Type B pancreatic cell (in vitro differentiated cells): ENCODE measurements around the gene NRN1L. TPM values are rescaled to one million over a fixed set of nuclear protein-coding genes. Genes with fewer than 3 reads are reported as not detected.
A peak's percentile ranks its signal among the peaks of the same experiment; 100 is the strongest.

Source experiments
- DNase-seq: peaks from one replicate; pipeline ENCODE4 v3.0.0; 2021; ENCODE audit warnings: mixed read lengths; ENCODE audit not compliant: unreplicated experiment; ENCODE audit errors: extremely low spot score
- H3K27ac Mint-ChIP-seq: 2 replicates; pipeline ENCODE4 v1.8.0; 2021; ENCODE audit warnings: mild to moderate bottlenecking, mixed read lengths
- H3K27me3 Mint-ChIP-seq: 2 replicates; pipeline ENCODE4 v1.8.0; 2021; ENCODE audit warnings: mixed read lengths
- H3K36me3 Mint-ChIP-seq: 2 replicates; pipeline ENCODE4 v1.8.0; 2021; ENCODE audit warnings: mixed read lengths
- H3K4me1 Mint-ChIP-seq: one replicate; pipeline ENCODE4 v1.8.0; 2021; ENCODE audit warnings: mixed read lengths; ENCODE audit not compliant: unreplicated experiment
- H3K4me3 Mint-ChIP-seq: 2 replicates; pipeline ENCODE4 v1.8.0; 2021; ENCODE audit warnings: mild to moderate bottlenecking, mixed read lengths
- H3K9me3 Mint-ChIP-seq: 2 replicates; pipeline ENCODE4 v1.8.0; 2021; ENCODE audit warnings: mixed read lengths
- total RNA-seq: library from RNA; stranded (reverse); gene quantifications from 2 replicates; pipeline ENCODE4 v1.2.1, GENCODE V29; 2021; ENCODE audit warnings: low replicate concordance
- TF ChIP-seq, protein P1 (sequence below): fragments of 200-600 bp; sonication (generic); conservative IDR thresholded peaks from 2 replicates; pipeline ENCODE4 v1.5.0; 2021; ENCODE audit warnings: antibody characterized with exemption, mild to moderate bottlenecking

The NRN1L gene
- total RNA-seq, 1 donor from 2014 or later = 0.80 TPM

DNA sequence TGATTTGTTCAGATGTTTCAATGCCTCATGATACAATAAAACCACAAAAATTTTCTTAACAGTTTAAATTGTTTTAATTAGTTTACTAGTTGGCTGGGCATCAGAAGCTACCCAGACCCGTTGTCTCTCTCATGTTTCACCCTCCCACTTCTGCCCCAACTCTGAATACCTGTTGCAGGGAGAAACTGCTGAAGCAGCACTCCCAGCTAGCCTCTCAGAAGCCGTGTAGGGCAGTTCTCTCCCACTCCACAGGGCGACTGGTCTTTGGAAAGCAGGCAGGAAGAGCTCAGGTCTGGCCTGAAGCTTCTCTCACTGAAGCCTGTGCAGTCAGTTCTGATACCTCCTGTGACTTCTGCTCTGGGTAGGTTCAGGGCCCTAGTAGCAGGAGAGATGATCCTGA is 13.4 kb upstream of the NRN1L start:
- Mint-ChIP-seq H3K4me1 (peaks cover 20% of the 10 kb centered on the region), H3K4me3 (peak overlapping the region; percentile 87), H3K36me3 (peaks cover 14% of the 10 kb centered on the region), H3K9me3 (no peaks in the 10 kb centered on the region), H3K27me3 (no peaks in the 10 kb centered on the region), H3K27ac (peak overlapping the region; percentile 76)
- no peak for DNase-seq
- TF ChIP-seq, protein P1, sequence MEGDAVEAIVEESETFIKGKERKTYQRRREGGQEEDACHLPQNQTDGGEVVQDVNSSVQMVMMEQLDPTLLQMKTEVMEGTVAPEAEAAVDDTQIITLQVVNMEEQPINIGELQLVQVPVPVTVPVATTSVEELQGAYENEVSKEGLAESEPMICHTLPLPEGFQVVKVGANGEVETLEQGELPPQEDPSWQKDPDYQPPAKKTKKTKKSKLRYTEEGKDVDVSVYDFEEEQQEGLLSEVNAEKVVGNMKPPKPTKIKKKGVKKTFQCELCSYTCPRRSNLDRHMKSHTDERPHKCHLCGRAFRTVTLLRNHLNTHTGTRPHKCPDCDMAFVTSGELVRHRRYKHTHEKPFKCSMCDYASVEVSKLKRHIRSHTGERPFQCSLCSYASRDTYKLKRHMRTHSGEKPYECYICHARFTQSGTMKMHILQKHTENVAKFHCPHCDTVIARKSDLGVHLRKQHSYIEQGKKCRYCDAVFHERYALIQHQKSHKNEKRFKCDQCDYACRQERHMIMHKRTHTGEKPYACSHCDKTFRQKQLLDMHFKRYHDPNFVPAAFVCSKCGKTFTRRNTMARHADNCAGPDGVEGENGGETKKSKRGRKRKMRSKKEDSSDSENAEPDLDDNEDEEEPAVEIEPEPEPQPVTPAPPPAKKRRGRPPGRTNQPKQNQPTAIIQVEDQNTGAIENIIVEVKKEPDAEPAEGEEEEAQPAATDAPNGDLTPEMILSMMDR = no peak

DNA sequence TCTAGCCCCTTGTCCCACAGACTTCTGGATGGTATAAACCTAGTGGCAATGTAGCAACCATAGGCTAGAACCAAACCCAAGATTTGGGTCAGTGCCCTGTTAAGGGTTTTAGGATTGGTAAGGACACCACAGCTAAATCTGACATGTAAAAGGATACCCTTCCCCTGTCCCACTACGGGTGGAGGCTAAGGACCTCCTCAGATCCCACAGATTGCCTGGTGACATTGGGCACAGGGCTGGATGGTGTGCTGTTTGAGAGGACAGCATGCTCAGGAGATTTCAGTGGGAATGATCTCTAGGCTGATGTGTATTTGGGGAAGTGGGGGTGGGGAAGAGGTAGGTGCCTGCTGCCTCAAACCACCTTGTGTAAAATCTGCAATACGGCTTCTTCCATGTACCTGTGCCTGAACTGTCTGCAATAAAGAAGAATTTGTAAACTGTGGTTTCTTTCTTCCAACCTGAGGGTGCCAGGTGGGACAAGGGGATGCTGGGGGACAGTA is 12.5 kb upstream of the NRN1L start:
- H3K4me1 Mint-ChIP-seq = peaks cover 20% of the 10 kb centered on the region
- H3K9me3 Mint-ChIP-seq = no peaks in the 10 kb centered on the region
- H3K27ac Mint-ChIP-seq = peak overlapping the region; percentile 76
- no peaks in the 10 kb centered on the region for H3K27me3 Mint-ChIP-seq
- H3K36me3 Mint-ChIP-seq = peaks cover 14% of the 10 kb centered on the region
- H3K4me3 Mint-ChIP-seq = peak overlapping the region; percentile 87
- TF ChIP-seq, protein P1 = no peak
- no peak for DNase-seq

DNA sequence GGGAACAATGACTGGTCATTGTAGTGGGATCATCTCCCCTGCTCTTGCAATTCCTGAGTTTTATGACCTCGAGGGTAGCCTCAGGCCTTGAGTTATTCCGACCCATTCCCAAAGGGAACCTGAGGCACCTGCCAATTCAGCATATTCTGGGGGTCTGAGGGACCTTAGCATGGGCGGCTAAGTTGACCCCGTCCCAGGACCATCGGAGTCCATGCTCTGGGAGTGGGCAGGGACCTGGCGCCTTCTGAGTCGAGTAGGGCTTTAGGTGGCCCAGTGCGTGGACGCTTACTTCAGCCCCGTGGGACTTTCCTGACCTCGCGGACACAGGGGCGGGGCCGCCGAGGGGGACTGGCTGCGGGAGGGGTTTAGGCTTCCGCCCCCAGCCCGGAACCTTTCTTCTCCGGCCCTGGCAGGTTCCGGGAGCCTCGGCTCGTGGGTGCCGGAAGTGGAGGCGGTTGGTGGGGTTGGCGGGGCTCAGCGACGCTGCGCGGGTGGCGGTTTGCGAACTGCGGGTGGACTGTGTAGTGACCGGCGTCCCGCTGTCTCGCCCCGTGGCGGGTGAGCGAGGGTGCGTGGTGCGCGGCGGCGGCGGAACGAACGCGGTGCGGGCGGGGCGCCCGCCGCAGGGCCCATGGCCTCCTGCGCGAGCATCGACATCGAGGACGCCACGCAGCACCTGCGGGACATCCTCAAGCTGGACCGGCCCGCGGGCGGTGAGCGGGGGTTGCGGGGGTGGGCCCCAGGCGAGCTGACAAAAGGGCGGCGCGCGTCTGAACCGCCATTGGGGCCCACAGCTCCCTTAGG is 11.9 kb upstream of the NRN1L start, which contains the start of gene EDC4:
TSS of gene EDC4 (plus strand) at position 422 of the 804 bp plus-strand sequence. CDS start at position 632, 210 bp downstream.
- H3K27me3 Mint-ChIP-seq = no peaks in the 10 kb centered on the region
- H3K4me3 Mint-ChIP-seq = peak within 1 kb of the TSS; percentile 87
- peaks cover 14% of the 10 kb centered on the region for H3K36me3 Mint-ChIP-seq
- H3K4me1 Mint-ChIP-seq = peaks cover 20% of the 10 kb centered on the region
- TF ChIP-seq, protein P1 = no peak
- H3K27ac Mint-ChIP-seq = peak within 1 kb of the TSS; percentile 85
- peak; percentile 84 for DNase-seq
- no peaks in the 10 kb centered on the region for H3K9me3 Mint-ChIP-seq

DNA sequence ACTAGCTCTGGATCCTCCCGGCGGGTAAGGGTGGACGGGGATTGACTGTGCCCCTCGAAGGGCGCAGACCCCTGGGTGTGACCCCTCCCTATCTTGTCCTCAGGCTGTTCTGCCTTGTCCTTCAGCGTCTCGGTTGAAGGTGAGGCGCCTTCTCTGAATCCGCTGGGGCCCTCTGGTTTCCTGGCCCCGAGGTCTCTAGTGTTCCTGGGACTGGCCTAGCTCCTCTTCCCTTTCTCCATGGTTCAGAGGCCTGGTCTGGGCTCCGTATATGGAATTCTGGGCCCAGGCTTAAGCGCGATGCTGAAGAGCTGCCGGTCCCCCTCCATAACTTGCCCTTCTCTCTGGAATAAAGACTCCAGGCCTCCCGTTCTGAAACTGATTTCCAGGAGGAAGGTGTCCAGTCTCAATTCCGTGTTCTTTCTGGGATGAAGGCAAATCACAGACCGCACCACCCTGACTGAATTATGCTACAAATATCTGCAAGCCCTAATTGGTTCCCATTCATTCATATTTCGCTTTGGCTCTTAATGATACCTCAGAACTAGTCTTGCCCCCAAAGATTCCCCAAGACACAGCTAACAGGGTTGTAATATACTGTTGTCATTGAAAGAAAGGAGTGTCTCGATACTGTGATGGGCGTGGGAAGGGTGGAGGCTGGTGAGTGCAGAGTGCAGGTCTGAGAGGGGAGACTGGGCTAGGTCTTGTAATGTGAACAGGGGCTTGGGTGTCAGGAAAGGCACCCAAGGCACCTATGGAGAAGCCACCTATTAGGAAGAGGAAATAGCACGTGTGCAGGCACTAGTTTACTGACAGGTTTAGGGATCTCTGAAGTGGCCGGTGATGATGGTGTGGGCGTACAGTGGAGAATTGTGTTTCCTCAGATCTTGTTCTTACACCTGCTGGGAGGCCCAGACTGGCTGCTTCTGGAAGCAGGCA is 11.0 kb upstream of the NRN1L start:
- Mint-ChIP-seq H3K9me3 (no peaks in the 10 kb centered on the region), H3K27ac (peak overlapping the region; percentile 85), H3K36me3 (peaks cover 14% of the 10 kb centered on the region), H3K4me3 (peak overlapping the region; percentile 87), H3K4me1 (peaks cover 20% of the 10 kb centered on the region), H3K27me3 (no peaks in the 10 kb centered on the region)
- TF ChIP-seq, protein P1 = no peak
- no peak for DNase-seq

DNA sequence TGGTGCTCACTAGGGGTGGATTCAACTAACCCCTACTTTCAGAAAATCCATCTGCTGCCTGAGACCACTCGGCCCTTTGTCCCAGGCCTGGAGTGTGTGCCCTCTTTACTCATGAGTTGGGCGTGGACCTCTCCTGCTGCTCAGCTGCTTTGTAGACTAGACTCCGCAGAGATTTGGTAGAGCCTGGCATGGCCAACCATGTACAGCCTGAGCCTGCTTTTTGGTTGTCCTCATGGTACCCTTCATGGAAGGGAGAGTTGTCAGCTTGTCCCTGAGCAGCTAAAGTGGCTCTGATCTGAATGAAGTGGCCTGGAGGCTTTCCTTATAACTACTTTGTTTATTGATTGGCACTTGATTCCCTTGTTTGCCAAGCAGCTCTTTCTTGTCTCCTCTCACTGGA is 10.3 kb upstream of the NRN1L start:
- Mint-ChIP-seq H3K27ac (peak overlapping the region; percentile 85), H3K4me3 (peak overlapping the region; percentile 87), H3K9me3 (no peaks in the 10 kb centered on the region), H3K4me1 (peaks cover 20% of the 10 kb centered on the region), H3K27me3 (no peaks in the 10 kb centered on the region), H3K36me3 (peaks cover 14% of the 10 kb centered on the region)
- no peak for DNase-seq
- TF ChIP-seq, protein P1 = no peak
